HEK293 (cell line): ENCODE data around the gene ZBTB1.

Experiments
- GLI2 ChIP-seq: fragments of 450-650 bp; formaldehyde crosslinking; IDR thresholded peaks from 2 replicates; pipeline ENCODE4; 2017; ENCODE audit warnings: missing biosample characterization, missing genetic modification characterization, low read depth, borderline replicate concordance
- SP2 ChIP-seq: fragments of 450-650 bp; formaldehyde crosslinking; IDR thresholded peaks from 2 replicates; pipeline ENCODE4 v1.5.1; 2016; ENCODE audit warnings: missing biosample characterization, missing genetic modification characterization
- ZNF169 ChIP-seq: fragments of 450-650 bp; formaldehyde crosslinking; IDR thresholded peaks from 2 replicates; pipeline ENCODE4 v1.5.1; 2016; ENCODE audit warnings: missing biosample characterization, missing genetic modification characterization
- ZNF248 ChIP-seq: fragments of 450-650 bp; formaldehyde crosslinking; IDR thresholded peaks from 2 replicates; pipeline ENCODE4 v1.5.1; 2017; ENCODE audit warnings: missing biosample characterization, missing genetic modification characterization
- ZNF350 ChIP-seq: fragments of 450-650 bp; formaldehyde crosslinking; IDR thresholded peaks from 2 replicates; pipeline ENCODE4 v1.5.0; 2017; ENCODE audit warnings: missing biosample characterization, mild to moderate bottlenecking, missing genetic modification characterization
- ZNF404 ChIP-seq: fragments of 450-650 bp; formaldehyde crosslinking; IDR thresholded peaks from 2 replicates; pipeline ENCODE4 v1.5.1; 2017; ENCODE audit warnings: missing biosample characterization, missing genetic modification characterization
- ZNF48 ChIP-seq: fragments of 450-650 bp; formaldehyde crosslinking; IDR thresholded peaks from 2 replicates; pipeline ENCODE4 v1.5.1; 2016; ENCODE audit warnings: missing biosample characterization, missing genetic modification characterization
- ZNF514 ChIP-seq: fragments of 450-650 bp; formaldehyde crosslinking; IDR thresholded peaks from 2 replicates; pipeline ENCODE4 v1.5.1; 2016; ENCODE audit warnings: missing biosample characterization, missing genetic modification characterization
- ZNF544 ChIP-seq: fragments of 450-650 bp; formaldehyde crosslinking; IDR thresholded peaks from 2 replicates; pipeline ENCODE4 v1.5.0; 2017; ENCODE audit warnings: missing biosample characterization, missing genetic modification characterization
- ZNF558 ChIP-seq: fragments of 450-650 bp; formaldehyde crosslinking; IDR thresholded peaks from 2 replicates; pipeline ENCODE4 v1.5.1; 2016; ENCODE audit warnings: missing biosample characterization, missing genetic modification characterization
- ZNF561 ChIP-seq: fragments of 450-650 bp; IDR thresholded peaks from 2 replicates; pipeline ENCODE4 v1.5.1; 2018; ENCODE audit warnings: missing biosample characterization, missing genetic modification characterization, borderline replicate concordance
- ZNF571 ChIP-seq: fragments of 450-650 bp; formaldehyde crosslinking; IDR thresholded peaks from 2 replicates; pipeline ENCODE4 v1.5.0; 2017; ENCODE audit warnings: missing biosample characterization, missing genetic modification characterization
- ZNF600 ChIP-seq: fragments of 450-650 bp; formaldehyde crosslinking; IDR thresholded peaks from 2 replicates; pipeline ENCODE4 v1.5.1; 2016; ENCODE audit warnings: missing biosample characterization, missing genetic modification characterization
- ZNF621 ChIP-seq: fragments of 450-650 bp; formaldehyde crosslinking; IDR thresholded peaks from 2 replicates; pipeline ENCODE4 v1.5.1; 2017; ENCODE audit warnings: missing biosample characterization, missing genetic modification characterization
- ZNF624 ChIP-seq: fragments of 450-650 bp; formaldehyde crosslinking; IDR thresholded peaks from 2 replicates; pipeline ENCODE4 v1.5.1; 2017; ENCODE audit warnings: missing biosample characterization, missing genetic modification characterization
- ZNF660 ChIP-seq: fragments of 450-650 bp; IDR thresholded peaks from 2 replicates; pipeline ENCODE4 v1.5.1; 2018; ENCODE audit warnings: missing biosample characterization, mild to moderate bottlenecking, missing genetic modification characterization
- ZNF677 ChIP-seq: fragments of 450-650 bp; IDR thresholded peaks from 2 replicates; pipeline ENCODE4 v1.5.0; 2018; ENCODE audit warnings: missing biosample characterization, mild to moderate bottlenecking, missing genetic modification characterization, moderate library complexity
- ZNF768 ChIP-seq: fragments of 450-650 bp; formaldehyde crosslinking; IDR thresholded peaks from 2 replicates; pipeline ENCODE4 v1.5.1; 2018; ENCODE audit warnings: missing biosample characterization, mild to moderate bottlenecking, missing genetic modification characterization
- ZSCAN23 ChIP-seq: fragments of 450-650 bp; formaldehyde crosslinking; IDR thresholded peaks from 2 replicates; pipeline ENCODE4 v1.5.1; 2016; ENCODE audit warnings: missing biosample characterization, missing genetic modification characterization
- ZXDB ChIP-seq: fragments of 450-650 bp; formaldehyde crosslinking; IDR thresholded peaks from 2 replicates; pipeline ENCODE4 v1.5.1; 2016; ENCODE audit warnings: missing biosample characterization, missing genetic modification characterization
- TF ChIP-seq, protein P1 (sequence below): fragments of 450-650 bp; formaldehyde crosslinking; IDR thresholded peaks from 2 replicates; pipeline ENCODE4 v1.5.1; 2016; ENCODE audit warnings: missing biosample characterization, missing genetic modification characterization, borderline replicate concordance
- TF ChIP-seq, protein P2 (sequence below): fragments of 450-650 bp; formaldehyde crosslinking; IDR thresholded peaks from 2 replicates; pipeline ENCODE4 v1.5.1; 2016; ENCODE audit warnings: missing biosample characterization, missing genetic modification characterization
- TF ChIP-seq, protein P3 (sequence below): fragments of 450-650 bp; formaldehyde crosslinking; IDR thresholded peaks from 2 replicates; pipeline ENCODE4 v1.5.1; 2016; ENCODE audit warnings: missing biosample characterization, missing genetic modification characterization
- TF ChIP-seq, protein P4 (sequence below): fragments of 450-650 bp; formaldehyde crosslinking; conservative IDR thresholded peaks from 2 replicates; pipeline ENCODE4 v1.5.1; 2016; ENCODE audit warnings: low read depth, missing biosample characterization, missing genetic modification characterization

The ZBTB1 gene

DNA sequence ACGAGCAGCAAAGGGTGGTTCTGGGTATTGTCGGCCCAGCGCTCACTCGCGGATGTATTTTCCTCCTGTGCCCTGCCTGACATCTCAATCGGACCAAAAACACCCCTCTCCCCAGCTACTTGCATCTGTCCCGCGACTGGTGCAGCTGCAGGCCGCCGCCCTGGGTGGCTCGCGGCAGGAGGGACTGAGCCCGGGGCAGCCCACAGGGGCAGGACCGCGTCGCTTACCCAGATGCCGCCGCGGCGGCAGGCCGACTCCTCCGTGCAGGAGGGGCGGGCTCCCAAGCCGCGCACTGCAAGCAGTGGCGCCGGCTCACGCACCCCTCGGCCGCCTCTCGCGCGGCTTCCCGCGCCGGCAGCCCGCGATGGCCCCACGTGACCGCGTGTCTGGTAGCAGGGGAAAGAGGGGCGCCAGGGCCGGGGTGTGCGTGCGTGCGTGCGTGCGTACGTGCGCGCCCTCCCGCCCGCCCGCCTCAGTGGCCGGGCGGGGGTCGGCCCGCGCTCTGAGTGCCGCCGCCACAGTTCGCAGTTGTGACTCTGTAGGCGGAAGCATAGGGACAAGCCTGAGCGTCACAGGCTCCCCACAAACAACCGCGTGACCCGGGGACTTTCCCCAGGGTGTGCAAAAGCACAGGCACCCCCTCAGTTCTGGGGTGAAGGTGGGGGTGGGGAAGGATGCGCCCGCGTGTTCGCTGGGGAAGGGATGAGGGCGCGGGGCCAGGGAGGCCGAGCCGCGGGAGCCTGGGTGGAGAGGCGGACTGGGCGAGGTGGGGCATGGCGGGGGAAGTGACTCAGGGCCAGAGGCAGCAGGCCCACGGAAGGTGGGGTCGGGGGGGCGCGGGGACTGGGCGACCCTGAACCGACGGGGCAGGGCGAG, 898 bp upstream of the ZBTB1 start, which contains the start of gene ZBTB25 (continued):
- TF ChIP-seq, protein P1, sequence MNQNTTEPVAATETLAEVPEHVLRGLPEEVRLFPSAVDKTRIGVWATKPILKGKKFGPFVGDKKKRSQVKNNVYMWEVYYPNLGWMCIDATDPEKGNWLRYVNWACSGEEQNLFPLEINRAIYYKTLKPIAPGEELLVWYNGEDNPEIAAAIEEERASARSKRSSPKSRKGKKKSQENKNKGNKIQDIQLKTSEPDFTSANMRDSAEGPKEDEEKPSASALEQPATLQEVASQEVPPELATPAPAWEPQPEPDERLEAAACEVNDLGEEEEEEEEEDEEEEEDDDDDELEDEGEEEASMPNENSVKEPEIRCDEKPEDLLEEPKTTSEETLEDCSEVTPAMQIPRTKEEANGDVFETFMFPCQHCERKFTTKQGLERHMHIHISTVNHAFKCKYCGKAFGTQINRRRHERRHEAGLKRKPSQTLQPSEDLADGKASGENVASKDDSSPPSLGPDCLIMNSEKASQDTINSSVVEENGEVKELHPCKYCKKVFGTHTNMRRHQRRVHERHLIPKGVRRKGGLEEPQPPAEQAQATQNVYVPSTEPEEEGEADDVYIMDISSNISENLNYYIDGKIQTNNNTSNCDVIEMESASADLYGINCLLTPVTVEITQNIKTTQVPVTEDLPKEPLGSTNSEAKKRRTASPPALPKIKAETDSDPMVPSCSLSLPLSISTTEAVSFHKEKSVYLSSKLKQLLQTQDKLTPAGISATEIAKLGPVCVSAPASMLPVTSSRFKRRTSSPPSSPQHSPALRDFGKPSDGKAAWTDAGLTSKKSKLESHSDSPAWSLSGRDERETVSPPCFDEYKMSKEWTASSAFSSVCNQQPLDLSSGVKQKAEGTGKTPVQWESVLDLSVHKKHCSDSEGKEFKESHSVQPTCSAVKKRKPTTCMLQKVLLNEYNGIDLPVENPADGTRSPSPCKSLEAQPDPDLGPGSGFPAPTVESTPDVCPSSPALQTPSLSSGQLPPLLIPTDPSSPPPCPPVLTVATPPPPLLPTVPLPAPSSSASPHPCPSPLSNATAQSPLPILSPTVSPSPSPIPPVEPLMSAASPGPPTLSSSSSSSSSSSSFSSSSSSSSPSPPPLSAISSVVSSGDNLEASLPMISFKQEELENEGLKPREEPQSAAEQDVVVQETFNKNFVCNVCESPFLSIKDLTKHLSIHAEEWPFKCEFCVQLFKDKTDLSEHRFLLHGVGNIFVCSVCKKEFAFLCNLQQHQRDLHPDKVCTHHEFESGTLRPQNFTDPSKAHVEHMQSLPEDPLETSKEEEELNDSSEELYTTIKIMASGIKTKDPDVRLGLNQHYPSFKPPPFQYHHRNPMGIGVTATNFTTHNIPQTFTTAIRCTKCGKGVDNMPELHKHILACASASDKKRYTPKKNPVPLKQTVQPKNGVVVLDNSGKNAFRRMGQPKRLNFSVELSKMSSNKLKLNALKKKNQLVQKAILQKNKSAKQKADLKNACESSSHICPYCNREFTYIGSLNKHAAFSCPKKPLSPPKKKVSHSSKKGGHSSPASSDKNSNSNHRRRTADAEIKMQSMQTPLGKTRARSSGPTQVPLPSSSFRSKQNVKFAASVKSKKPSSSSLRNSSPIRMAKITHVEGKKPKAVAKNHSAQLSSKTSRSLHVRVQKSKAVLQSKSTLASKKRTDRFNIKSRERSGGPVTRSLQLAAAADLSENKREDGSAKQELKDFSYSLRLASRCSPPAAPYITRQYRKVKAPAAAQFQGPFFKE (tag by site-specific recombination) = 0 out of 2 replicates have a peak, but pooled peaks have one; percentile 73
- TF ChIP-seq ZNF544 (tag by site-specific recombination) (no peak), ZNF514 (tag by site-specific recombination) (no peak), ZXDB (peak; percentile 64), SP2 (peak; percentile 72), ZNF350 (tag by site-specific recombination) (no peak), ZNF248 (tag by site-specific recombination) (no peak), GLI2 (tag by site-specific recombination) (no peak), ZNF558 (tag by site-specific recombination) (no peak), ZSCAN23 (tag by site-specific recombination) (no peak; the same call in 1 of the 2 replicates), ZNF624 (tag by site-specific recombination) (no peak), ZNF169 (no peak), ZNF571 (tag by site-specific recombination) (no peak), ZNF404 (tag by site-specific recombination) (no peak), ZNF621 (tag by site-specific recombination) (no peak), ZNF660 (tag by site-specific recombination) (no peak; the same call in 1 of the 2 replicates), ZNF677 (tag by site-specific recombination) (no peak), ZNF600 (peak; percentile 59; the same call in 1 of the 2 replicates), ZNF561 (tag by site-specific recombination) (peak; percentile 58; the same call in 1 of the 2 replicates), ZNF48 (no peak), ZNF768 (no peak)
- TF ChIP-seq, protein P2, sequence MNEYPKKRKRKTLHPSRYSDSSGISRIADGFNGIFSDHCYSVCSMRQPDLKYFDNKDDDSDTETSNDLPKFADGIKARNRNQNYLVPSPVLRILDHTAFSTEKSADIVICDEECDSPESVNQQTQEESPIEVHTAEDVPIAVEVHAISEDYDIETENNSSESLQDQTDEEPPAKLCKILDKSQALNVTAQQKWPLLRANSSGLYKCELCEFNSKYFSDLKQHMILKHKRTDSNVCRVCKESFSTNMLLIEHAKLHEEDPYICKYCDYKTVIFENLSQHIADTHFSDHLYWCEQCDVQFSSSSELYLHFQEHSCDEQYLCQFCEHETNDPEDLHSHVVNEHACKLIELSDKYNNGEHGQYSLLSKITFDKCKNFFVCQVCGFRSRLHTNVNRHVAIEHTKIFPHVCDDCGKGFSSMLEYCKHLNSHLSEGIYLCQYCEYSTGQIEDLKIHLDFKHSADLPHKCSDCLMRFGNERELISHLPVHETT (tag by site-specific recombination) = no peak
- TF ChIP-seq, protein P3, sequence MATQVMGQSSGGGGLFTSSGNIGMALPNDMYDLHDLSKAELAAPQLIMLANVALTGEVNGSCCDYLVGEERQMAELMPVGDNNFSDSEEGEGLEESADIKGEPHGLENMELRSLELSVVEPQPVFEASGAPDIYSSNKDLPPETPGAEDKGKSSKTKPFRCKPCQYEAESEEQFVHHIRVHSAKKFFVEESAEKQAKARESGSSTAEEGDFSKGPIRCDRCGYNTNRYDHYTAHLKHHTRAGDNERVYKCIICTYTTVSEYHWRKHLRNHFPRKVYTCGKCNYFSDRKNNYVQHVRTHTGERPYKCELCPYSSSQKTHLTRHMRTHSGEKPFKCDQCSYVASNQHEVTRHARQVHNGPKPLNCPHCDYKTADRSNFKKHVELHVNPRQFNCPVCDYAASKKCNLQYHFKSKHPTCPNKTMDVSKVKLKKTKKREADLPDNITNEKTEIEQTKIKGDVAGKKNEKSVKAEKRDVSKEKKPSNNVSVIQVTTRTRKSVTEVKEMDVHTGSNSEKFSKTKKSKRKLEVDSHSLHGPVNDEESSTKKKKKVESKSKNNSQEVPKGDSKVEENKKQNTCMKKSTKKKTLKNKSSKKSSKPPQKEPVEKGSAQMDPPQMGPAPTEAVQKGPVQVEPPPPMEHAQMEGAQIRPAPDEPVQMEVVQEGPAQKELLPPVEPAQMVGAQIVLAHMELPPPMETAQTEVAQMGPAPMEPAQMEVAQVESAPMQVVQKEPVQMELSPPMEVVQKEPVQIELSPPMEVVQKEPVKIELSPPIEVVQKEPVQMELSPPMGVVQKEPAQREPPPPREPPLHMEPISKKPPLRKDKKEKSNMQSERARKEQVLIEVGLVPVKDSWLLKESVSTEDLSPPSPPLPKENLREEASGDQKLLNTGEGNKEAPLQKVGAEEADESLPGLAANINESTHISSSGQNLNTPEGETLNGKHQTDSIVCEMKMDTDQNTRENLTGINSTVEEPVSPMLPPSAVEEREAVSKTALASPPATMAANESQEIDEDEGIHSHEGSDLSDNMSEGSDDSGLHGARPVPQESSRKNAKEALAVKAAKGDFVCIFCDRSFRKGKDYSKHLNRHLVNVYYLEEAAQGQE (tag by site-specific recombination) = no peak; the same call in 1 of the 2 replicates
- TF ChIP-seq, protein P4, sequence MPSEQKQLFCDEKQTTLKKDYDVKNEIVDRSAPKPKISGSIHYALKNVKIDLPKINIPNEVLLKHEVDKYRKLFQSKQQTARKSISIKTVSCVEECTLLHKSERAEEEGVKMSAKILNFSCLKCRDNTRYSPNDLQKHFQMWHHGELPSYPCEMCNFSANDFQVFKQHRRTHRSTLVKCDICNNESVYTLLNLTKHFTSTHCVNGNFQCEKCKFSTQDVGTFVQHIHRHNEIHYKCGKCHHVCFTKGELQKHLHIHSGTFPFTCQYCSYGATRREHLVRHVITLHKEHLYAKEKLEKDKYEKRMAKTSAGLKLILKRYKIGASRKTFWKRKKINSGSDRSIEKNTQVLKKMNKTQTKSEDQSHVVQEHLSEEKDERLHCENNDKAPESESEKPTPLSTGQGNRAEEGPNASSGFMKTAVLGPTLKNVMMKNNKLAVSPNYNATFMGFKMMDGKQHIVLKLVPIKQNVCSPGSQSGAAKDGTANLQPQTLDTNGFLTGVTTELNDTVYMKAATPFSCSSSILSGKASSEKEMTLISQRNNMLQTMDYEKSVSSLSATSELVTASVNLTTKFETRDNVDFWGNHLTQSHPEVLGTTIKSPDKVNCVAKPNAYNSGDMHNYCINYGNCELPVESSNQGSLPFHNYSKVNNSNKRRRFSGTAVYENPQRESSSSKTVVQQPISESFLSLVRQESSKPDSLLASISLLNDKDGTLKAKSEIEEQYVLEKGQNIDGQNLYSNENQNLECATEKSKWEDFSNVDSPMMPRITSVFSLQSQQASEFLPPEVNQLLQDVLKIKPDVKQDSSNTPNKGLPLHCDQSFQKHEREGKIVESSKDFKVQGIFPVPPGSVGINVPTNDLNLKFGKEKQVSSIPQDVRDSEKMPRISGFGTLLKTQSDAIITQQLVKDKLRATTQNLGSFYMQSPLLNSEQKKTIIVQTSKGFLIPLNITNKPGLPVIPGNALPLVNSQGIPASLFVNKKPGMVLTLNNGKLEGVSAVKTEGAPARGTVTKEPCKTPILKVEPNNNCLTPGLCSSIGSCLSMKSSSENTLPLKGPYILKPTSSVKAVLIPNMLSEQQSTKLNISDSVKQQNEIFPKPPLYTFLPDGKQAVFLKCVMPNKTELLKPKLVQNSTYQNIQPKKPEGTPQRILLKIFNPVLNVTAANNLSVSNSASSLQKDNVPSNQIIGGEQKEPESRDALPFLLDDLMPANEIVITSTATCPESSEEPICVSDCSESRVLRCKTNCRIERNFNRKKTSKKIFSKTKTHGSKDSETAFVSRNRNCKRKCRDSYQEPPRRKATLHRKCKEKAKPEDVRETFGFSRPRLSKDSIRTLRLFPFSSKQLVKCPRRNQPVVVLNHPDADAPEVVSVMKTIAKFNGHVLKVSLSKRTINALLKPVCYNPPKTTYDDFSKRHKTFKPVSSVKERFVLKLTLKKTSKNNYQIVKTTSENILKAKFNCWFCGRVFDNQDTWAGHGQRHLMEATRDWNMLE = no peak
